ENCODE data around the gene SRPRB. TPM values are rescaled to one million over a fixed set of nuclear protein-coding genes. Genes with fewer than 3 reads are reported as not detected.

Gene SRPRB
- total and polyA plus RNA-seq, 9 of the 15 experiments (the other 6 are each of a cell fraction or from before 2014, with no cell fraction given) = 29.5 to 66.0 (median 41.4) TPM

GRCh38 chr3:133757701-133758567 is 47.7 kb upstream of the SRPRB start (continued):
- TF ChIP-seq ZNF592 (IDR thresholded peaks at IDR 0.05) (no peak), TAF7 (tag; IDR thresholded peaks at IDR 0.05) (no peak), ZNF146 (CRISPR knock-in tag; IDR thresholded peaks at IDR 0.05; ENCODE audit: unreplicated experiment) (no peak), DIDO1 (tag; IDR thresholded peaks at IDR 0.05; ENCODE audit: low read depth) (no peak), NKRF (IDR thresholded peaks at IDR 0.05; ENCODE audit: borderline replicate concordance) (no peak), SIN3A (IDR thresholded peaks at IDR 0.05; ENCODE audit: borderline replicate concordance in 2 of 2, control insufficient read depth in 1 of 2, low read depth in 2 of 2, low read length in 2 of 2) (no peak), HCFC1 (IDR thresholded peaks at IDR 0.05; ENCODE audit: low read depth, low read length) (no peak), SRSF7 (optimal IDR thresholded peaks at IDR 0.05; ENCODE audit: low read depth, low read length) (no peak), RNF2 (IDR thresholded peaks at IDR 0.05) (no peak)
